GM19023 (cell line): Measurements from ENCODE around the gene ZNF805.
"Not testable (repeated sequence)": the region's sequence is repeated elsewhere in the genome, so short reads cannot be mapped to it uniquely, and the experiment has no call there.

ENCODE experiments used
- ATAC-seq: cut with Tn5 transposase; IDR thresholded peaks from one replicate; pipeline ENCODE4 v1.9.1; 2021; ENCODE audit warnings: mild to moderate bottlenecking, moderate library complexity; ENCODE audit not compliant: unreplicated experiment

Gene ZNF805

GRCh38 chr19:57267291-57267690, 26.9 kb downstream of the ZNF805 start:
- no peak for ATAC-seq

GRCh38 chr19:57269515-57270250, 29.3 kb downstream of the ZNF805 start:
- no peak for ATAC-seq

DNA sequence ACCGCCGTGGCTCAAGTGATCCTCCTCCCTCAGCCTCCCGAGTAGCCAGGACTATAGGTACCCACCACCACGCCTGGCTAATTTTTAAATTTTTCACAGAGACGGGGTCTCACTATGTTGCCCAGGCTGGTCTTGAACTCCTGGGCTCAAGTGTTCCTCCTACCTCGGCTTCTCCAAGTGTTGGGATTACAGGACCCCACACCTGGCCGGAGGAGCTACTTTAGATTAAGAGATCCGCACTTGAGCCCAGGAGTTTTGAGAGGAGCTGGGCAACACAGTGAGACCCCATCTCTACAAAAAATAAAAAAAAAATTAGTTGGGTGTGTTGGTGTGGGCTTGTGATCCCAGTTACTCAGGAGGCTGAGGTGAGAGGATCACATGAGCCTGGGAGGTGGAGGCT, 30.8 kb downstream of the ZNF805 start:
- no peak for ATAC-seq

DNA sequence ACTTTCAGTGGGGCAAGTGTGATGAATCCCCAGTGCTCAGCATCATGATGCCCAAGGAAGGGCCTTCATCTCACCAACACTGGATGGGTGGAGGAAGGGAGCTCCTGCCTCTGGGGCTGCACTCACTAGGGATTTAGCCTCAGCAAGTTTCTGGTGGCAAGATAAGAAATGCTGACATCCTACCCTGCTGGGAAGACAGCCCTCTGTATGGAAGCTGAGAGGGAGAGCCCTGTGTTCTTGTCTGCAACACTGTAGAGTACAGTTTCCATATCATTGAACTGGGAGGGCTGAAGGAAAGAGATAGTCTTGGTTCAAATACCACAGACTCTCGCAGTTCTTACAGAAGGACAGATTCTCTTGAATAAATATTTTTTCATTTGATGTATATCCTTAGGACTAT, 32.6 kb downstream of the ZNF805 start:
- ATAC-seq = no peak

DNA sequence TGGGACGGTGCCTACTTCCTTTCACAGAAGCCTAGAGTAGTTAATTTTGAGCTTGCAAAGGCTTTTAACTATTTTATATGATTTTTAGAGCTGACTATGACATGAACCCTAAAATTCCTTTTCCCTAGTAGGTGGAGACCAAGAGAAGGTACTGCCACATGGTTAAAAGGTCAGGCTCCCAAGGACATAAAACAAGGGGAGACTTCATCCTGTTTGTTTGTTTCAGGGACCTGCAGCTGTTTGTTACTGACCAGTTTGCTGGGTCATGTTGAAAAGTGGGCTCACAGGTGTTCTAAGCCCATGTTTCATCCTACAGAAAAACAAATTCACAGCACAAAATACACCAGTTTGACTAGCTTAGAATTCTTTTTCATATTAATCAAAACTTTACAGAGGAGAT, 36.0 kb downstream of the ZNF805 start:
- no peak for ATAC-seq

DNA sequence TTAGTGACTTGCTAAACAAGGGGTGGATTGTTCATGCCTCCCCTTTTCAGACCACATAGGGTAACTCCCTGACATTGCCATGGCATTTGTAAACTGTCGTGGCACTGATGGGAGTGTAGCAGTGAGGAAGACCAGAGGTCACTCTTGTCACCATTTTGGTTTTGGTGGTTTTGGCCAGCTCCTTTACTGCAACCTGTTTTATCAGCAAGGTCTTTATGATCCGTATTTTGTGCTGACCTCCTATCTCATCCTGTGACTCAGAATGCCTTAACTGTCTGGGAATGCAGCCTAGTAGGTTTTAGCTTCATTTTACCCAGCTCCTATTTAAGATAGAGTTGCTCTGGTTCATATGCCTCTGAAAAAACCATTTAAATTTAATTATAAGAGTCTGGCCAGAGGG, 38.0 kb downstream of the ZNF805 start:
- not testable (repeated sequence) for ATAC-seq

DNA sequence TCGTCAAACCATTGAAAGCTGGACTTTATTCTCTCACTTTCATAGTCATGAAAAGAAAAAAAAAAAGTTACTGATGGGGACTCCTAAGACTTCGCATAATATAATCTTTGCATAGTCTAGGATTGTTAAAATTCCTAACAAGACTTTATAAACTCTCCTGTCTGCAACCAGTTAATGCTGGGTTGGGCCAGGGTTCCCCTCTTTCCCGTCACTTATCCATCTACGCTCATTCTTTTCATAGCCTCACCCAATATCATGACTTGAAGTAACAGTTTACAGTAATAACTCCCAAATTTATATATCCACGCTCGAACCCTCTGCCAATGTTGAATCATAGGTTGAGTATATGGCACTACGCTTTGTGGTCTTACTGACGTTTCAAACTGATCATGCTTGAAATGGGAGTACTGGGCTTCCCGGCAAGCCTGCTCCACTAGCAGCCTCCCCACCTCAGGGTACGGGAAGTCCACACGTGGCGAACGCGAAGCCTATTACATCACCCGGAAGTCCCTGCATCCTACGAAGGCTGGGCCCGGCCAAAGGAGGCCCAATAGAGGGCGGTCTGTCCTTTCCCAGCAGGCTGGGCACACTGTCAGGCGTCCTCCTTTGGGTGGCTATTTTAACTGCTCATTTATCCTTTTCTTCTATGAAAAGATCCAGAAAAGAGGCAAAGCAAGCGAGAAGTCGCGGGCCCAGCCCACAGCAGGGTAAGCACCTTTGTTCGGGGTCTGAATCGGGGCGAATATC, 39.2 kb downstream of the ZNF805 start:
- peak; percentile 69 for ATAC-seq

DNA sequence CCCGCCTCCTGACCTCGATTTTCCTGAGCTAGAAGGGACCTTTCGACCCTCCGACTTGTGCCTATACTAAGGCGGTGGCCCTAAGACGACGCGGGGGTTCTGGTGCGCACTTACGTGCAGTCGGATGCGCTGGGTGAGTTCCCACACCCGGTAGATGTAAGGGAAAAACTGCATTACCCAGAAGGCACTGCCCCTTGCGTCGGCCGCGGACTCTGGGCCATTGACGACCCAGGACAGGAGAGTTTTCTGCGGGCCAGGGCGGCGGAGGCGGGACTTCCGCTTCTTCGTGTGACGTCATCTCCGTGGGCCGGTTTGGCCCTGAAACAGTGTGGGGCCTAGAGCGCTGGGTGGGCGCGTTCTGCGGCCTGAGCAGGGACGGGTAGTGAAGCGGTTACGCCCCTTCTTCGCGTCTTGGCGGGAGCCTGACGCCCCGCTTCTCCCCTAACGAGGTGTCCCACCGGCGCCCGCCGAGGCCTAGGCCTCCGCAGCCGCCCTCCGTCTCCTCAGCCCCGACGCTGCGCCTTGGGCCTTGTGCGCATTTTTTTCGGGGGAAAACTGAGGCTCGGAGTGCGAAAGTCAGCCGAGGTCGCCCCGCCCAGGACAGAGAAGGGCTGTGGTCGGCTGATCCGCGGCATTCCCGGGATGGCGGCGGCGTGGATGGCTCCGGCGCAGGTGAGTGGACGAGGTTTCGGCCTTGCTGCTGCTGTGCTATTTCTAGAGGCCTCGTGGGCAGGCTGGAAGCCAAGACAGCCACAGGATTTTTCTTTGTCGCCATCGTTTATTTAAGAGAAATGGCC, 39.9 kb downstream of the ZNF805 start, which contains the start of gene ZNF460:
Gene ZNF460, plus strand, starts transcription at position 321 of the 797 bp plus-strand sequence. Its CDS starts 322 bp downstream, at position 643.
- ATAC-seq = peak; percentile 74

GRCh38 chr19:57280962-57281400, 40.5 kb downstream of the ZNF805 start:
- no peak for ATAC-seq

DNA sequence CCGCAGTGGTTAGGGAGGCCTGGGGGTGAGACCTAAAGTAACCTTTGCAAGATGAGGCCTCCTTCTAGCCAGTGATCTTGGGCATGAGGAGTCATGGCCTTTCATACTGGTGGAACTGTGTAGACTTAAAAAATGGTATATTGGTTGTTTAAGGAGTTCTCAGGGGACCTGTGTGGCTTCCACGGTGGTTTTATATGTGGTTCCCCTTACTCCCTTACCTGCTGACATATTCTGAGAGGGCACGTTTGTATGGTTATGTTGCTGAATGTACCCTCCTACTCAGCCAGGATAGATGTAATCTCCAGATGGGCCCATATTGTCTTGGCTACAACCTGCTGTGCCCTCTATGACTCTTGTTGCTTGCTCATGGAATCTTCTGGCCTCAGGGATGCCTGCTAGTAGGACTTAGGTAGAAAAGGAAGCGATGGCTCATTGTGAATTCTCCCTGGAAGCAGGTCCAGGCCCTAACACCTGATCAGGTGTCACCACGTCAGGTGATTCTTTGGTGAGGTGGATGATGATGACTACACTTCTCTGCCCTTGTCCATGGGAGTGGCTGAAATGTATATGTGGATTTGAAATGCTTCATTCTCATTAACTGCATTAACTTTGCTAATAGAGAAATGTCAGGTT, 41.7 kb downstream of the ZNF805 start:
- ATAC-seq = no peak

DNA sequence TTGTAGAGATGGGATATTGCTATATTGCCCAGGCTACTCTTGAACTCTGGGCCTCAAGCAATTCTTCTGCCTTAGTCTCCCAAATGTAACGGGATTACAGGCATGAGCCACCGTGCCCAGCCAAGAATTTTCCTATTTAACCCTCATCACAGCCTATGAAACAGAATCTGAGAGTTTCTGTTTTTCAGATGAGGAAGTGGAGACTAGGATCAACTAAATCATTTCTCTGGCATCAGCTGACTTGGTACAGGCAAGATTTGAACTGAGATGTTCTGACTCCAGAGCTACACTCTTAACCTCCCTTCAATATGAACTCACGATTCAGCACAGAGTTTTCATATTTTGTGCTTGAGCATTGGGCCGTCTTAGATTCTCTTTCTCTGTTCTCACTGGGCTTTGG, 47.9 kb downstream of the ZNF805 start:
- no peak for ATAC-seq

GRCh38 chr19:57290970-57291369, 50.5 kb downstream of the ZNF805 start:
- no peak for ATAC-seq

DNA sequence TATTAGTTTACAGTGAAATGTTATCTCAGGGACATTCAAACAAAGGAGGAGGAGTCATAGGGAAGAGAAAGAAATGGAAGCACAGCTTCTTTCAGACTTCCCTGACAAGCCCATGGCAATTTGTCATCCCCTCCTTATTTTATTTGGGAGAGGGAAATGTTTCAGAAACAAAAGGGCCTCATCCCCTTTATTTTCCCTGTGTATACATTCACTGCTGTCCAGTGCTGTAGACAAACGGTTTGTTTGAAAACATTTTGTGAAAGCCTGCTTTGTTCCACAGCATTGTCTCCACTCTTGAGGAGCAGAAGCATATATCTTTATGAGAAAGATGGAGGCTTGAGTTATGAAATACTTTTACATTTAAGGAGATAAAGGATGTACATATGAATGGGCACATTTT, 52.1 kb downstream of the ZNF805 start:
- no peak for ATAC-seq

GRCh38 chr19:57293719-57294118, 53.3 kb downstream of the ZNF805 start:
- no peak for ATAC-seq

DNA sequence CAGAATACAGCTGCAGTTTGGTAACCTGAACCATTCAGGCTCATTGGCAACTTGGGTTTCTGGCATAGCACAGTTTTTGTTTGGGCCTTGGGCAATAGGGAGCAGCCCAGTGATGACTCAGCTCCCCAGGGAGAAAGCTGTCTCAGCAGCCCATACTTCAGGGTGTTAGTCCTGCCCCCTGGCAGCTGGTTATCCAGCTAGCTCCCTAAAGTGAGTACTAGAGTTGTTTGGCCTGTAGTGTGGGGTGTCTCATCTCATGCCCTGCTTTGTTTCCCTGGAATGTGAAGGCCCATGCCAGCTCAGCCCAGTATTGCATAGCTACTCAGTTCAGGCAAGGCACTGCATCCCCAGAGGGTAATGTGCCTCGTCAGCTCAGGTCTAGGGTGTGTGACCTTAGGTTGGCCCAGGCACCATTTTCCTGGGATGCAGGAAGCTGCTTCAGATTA, 61.6 kb downstream of the ZNF805 start:
- ATAC-seq = no peak

GRCh38 chr19:57302727-57303401, 62.4 kb downstream of the ZNF805 start:
- ATAC-seq = no peak
